Measurements from ENCODE around the gene PSMD14.

The PSMD14 gene

DNA sequence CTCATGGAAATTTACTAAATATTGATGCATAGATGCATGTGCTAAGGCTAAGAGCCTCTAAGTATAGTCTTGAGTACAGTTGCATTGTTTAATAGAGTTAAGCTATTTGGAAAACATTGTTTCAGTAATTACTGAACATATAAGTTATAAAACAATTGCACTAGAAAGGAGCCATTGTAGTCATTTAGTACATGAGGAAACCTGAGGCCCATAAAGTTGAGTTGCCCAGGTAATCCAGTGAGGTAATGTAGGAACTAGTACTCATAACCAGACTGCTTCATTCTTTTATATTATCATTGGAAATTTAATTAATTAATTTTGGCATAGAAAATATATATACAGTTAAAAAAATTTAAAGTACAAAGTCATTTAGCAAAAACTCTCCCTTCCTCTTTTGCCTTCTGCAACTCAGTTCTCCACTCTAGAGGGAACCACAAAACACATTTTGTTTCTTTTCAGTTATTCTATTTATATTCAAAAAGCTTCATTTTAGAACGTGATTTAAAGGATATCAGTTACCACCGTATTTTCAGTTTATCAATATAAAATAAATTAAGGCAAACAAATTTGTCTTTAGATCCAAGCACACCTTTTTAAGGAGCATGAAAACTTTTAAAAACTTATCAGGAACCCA is 80.0 kb downstream of the PSMD14 start:
- DNase-seq, result no peak

DNA sequence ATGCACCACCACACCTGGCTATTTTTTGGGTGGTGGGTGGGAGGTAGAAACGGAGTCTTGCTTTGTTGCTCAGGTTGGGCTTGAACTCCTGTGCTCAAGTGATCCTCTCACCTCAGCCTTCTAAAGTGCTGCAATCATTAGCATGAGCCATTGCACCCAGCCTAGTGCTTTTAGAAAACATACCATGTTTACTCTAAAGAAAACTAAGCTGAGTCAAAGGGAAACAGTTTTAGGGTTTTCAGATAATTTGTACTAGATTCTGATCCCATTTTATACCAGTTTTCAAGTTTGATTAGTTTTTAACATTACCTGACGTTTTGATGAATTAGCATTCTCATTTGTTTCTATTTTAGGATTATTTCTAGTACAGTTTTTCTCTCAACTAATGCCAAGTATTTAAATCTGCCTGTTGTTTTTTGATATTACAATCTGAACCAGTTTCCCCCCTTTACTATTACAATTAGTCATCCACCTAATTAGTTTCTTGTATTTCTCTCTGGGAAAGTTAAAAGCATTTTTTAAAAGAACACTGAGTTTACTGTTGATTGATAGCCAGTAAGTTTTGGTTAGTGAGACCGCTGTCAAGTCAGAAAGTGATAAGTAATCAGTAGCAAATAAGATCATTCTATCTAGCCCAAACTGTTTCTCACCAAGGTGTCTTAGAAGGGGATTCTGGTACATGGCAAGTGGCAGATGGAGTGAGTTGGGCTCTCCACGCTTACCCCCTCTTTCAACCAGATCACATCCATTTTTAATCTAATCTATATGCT is 83.7 kb downstream of the PSMD14 start:
- no peak for DNase-seq

DNA sequence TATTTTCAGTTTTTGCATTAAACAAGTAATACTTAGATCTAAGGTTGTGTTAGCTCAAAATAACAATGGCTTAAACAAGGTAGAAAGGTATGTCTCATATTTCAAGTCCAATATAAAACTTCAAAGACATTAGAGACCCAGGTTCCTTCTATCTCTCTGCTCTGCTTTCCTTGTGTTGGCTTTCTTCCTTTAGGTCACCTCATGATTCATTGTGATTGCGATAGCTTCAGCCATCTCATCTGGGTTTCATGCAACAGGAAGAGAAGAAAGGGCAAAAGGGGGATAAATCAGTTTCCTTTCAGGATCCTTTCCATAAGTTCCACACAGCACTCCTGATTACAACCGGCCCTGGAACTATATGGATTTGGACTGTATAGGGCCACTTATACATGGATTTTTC is 91.9 kb downstream of the PSMD14 start:
- no peak for DNase-seq

DNA sequence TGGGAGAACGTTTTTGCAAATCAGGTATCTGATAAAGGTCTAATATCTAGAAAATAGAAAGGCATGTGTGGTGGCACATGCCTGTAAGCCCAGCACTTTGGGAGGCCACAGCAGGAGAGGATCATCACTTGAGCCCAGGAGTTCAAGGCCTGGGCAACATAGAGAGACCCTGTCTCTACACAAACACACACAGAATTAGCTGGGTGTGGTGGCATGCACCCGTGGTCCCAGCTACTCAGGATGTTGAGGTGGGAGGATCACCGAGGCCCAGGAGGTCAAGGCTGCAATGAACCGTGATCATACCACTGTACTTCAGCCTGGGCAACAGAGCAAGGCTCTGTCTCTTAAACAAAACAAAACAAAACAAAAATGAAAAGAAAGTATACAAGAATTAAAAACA is 94.1 kb downstream of the PSMD14 start:
- DNase-seq, result no peak

DNA sequence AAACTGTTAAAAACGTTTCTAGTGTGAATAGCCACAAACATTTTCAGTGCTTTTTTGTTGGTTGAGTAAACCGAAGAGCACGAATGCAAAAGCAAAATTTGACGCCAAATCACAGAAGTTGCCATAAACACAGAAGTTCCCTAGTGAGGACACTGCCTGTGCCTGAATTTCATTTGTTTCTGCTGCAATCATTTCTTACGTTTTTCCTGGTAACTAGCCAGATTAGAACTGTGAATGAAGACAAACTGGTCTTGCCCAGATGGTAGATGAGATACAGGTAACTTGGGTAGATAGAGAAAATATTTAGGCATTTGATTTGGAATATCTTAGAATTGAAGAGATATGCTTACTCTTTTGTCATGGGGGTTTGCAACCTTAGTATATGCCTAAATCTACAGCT is 98.1 kb downstream of the PSMD14 start:
- DNase-seq, result no peak

DNA sequence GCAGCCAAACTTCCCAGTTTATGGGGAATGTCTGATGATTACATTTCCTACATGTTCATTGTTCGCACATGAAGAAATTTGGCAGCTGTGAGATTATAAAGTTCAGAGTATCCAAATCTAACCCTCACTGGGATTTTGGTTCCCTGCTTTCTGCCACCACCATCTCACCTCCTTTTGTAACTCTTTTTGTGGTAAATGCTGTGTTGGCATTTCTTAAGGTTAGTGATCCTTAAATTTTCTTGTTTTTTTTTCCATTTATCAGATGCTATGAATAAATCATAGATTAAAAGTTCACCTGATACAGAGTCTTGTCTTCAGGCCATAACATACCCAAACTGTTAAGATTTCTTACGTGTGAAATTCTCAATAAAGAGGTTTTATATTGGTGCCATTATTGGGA is 99.4 kb downstream of the PSMD14 start:
- DNase-seq, result no peak

DNA sequence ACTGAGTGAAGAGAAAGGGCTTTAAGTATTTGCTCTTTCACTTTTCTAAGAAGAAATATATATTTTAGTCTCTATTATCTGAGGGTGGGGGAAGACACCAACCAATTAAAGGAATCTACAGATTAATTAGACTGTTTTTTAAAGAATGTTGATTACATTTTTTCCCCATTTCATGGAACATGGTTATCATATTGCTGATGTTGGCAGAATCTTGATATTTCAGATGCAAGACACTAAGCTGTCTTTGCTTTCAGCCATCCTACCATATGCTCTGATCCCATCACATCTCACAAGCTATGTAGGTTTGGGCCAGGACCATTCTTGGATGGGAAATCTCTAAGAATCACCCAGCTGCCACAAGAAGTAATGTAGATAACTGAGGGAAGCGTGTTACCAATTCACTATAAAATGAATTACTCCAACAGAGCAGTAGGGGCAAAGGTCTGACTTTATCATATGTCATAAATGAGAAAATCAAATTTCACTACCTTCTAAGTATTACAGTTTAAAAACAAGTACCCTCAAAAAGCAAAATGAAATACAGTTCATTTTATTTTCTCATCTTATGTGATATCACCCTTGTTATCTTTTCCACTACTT is 101.2 kb downstream of the PSMD14 start:
- DNase-seq, result no peak

DNA sequence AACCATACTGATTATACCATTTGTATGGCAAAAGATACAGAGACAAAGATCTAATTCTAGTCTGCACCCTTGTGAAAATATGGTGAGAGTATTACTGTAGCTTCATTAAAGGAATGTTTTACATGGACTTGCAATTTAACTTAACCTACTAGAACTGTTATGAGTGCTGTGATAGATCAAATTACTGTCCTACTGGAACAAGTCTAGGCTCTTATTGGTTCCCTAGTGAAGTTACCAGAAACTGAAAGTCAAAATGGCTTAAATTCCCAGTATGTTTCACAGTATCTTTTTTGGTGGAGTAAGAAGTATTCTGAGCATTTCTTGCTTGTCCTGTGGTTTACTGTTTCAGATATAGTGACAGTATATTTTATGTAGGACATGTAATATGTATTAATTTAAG is 104.1 kb downstream of the PSMD14 start:
- DNase-seq, result no peak

DNA sequence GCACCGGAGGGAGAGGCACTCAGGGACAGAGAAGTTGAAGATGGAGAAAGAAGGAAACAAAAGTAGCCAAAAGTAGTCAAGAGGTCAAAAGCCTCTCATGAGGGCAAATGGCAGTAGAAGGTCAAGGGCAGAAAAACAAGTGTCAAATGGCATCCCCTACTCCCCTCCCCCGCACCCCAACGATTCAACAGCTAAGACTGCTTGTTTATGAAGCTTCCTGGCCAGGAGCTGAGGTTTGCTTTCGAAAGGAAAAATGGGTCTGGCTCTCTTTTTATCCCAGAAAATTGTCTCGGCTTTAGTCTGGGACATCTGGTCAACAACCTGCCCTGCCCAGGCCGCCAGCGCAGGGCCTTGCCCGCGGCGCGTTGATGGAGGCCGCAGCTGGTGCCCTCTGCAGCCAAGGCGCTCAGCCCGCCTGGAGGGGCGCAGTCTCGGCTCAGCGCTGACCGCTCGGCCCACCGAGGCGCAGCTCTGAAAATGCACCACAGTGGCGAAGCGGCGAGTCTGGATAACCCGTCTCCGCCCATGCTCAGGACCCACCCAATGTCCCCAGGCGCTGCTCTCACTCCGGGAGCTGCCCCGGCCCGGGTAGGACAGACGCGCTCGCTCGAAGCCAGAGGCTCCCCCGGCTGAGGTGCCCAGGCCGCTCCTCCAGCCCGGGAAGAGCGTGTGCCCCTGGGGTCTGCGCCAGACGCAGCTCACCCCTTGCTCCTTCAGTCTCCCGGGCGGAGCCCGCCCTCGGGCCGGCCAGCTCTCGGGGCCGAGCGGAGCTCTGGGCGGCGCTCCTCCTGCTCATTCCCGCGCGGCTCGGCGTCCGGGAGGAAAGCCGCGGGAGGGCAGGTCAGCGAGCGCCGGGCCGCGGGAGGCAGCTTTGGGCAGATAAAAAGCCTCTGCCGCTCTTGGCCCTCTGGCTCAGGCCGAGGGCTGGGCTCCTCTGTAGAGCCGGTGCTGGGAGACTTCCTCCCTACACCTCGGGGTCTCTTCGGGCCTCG is 106.1 kb downstream of the PSMD14 start:
- DNase-seq, result no peak

DNA sequence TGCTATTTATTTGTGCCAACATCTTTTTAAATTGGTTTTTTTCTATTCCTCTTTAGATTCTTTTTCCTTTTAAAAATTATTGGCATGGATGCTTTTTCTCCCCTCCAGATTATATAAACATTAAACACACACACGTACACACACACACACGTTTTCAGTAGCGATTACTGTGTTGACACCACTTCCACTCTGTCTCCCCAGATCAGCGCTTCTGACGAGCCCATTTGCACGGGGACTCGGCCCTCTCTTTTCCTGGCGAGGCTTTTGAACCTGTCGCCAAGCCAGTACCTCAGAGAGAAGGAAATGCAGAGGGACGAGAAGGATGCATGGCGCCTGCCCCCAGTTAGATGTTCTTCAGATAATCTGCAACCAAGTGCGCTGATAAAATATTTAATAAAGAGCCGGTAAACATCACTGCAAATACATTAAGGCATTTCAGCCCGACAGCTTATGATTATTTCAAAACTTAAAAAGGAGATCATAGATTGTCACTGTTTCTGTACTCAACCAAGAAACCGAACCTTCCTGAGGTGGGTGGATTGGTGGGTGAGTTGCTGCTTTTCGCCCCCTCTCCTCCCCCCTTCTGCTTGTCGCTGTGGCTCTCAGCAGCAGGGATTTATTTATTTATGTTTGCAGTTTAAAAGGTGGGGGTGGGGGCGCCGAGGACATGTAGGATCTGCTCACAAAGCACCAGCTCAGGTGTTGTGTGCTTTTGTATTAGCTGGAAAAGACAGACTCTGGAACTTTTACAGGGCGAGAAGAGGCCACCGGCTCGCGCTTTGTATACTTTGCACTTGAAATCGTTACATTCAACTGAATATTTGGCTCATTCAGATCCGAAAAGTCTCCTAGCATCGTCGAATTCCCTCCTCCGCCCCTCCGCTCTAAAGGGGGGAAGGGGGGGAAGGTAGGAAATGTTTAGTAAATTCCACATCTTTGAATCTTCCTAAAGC is 107.1 kb downstream of the PSMD14 start:
- DNase-seq, result no peak

DNA sequence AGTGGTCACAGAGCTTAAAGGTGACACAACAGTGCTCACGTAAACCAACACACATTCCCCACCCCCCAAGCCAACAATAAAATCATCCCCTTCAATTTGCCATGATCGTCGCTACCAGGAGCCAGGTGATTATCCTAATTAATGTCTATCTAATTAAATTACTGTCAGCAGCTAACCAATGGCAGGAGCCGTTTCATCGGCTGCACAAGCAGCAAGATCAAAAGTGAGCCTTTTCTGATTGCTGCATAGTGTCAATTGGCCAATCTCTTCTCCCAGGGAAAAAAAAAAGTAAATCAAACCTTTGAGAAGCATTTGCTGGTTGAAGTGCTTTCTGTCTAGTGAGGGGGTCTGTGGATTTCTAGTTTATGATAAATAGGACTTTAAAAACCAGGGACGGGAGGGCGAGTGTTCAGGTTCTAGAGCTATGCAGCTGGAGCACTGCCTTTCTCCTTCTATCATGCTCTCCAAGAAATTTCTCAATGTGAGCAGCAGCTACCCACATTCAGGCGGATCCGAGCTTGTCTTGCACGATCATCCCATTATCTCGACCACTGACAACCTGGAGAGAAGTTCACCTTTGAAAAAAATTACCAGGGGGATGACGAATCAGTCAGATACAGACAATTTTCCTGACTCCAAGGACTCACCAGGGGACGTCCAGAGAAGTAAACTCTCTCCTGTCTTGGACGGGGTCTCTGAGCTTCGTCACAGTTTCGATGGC is 107.9 kb downstream of the PSMD14 start, which contains the start of gene TBR1:
TBR1 (plus strand) TSS at position 311 of the 721 bp plus-strand sequence; CDS start at position 425, 114 bp downstream.
- no peak for DNase-seq

DNA sequence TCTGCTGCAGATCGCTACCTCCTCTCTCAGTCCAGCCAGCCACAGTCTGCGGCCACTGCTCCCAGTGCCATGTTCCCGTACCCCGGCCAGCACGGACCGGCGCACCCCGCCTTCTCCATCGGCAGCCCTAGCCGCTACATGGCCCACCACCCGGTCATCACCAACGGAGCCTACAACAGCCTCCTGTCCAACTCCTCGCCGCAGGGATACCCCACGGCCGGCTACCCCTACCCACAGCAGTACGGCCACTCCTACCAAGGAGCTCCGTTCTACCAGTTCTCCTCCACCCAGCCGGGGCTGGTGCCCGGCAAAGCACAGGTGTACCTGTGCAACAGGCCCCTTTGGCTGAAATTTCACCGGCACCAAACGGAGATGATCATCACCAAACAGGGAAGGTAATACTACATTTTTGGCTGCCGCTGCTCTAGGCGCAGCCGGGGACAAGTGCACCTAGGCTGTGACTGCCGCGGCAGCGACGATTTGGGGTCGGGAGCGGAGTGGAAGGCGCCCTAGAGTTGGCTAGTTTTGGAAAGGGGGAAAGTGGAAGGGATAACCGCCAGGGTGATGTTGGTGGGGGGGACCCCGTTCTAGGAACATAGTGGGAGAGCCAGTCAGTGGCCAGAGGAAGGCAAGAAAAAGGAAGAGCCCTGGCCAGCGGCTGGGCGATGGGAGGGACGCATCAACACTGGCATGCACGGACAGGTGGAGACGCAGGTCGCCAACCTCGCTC is 108.6 kb downstream of the PSMD14 start:
- DNase-seq, result no peak

DNA sequence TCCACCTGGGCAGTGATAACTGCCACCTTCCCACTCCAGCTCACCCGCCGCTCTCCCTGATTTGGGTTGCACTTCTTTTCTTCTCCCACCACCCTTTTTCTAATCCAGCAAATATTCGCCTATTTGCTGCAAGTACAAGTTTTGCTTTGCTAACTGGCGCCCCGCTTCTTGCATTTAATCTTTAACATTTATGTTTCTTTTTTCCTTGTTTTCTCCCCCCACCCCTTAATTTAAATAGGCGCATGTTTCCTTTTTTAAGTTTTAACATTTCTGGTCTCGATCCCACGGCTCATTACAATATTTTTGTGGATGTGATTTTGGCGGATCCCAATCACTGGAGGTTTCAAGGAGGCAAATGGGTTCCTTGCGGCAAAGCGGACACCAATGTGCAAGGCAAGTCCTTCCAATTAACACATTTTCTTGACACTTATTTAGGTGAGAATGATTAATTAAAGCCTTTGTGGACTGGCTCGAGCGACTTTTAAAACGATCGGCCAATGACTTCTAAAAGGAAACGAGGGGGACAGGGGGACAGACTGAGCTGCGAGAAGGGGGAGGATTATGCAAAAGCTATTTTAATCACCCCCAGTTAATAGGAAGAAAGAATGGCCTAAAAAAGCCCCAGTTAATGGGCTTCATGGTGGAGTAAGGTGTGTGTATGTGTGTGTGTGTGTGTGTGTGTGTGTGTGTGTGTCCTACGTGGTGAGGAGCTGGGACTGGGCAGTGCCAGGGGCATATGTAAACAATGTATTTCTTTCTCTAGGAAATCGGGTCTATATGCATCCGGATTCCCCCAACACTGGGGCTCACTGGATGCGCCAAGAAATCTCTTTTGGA is 109.4 kb downstream of the PSMD14 start:
- DNase-seq, result no peak

DNA sequence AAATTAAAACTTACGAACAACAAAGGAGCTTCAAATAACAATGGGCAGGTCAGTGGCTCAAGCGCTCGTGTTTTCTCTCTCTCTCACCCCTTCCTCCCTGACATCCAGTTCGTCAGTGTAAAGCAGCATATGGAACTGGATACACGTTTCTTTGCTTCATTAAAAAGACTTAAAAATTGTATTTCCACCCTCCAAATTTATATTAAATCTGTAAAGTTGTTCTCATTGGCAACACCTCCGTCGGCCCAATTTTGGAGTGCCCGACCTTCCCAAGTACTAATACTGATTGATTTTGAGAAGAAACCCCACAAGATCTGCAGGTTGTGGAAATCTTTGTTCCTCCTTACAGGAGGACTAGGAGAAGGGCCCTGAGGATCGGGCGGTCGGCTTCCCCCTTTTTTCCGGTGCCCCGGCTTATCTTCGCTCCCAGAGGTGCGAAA is 110.1 kb downstream of the PSMD14 start:
- no peak for DNase-seq

DNA sequence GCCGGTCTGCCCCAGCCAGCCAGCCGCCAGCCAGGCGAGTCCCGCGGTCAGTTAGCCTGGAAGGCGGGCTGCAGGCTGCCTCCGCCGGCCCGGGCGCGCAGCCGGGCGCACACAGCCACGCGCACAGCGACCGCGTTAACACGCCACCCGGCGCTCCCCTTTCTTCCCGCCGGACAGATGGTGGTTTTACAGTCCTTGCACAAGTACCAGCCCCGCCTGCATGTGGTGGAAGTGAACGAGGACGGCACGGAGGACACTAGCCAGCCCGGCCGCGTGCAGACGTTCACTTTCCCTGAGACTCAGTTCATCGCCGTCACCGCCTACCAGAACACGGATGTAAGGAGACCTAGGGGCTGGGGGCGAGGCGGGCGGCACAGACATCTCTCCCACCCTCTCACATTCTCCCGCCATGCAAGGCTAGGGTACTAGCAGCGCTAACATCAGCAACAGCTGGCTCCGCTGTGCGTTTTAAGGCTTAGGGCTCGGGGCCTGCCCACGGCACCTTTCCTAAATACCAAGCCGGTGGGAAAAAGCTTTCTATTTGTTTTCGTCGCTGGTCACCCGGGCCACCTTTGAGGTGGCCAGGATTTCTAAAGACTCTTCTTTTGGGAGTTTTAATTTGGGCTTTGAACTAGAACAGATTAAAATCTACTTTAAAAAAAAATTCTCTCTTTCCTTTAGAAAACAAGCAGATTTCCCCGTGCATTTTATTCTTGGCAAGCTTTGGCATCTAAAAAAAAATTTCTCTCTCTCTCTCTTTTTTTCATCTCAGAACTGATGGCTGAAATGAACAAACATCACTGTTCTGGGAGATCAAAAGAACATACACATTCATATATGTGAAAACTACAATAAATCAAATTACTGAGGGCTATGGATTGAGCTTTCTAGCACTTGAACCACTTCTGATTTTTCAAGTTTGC is 110.8 kb downstream of the PSMD14 start:
- no peak for DNase-seq

DNA sequence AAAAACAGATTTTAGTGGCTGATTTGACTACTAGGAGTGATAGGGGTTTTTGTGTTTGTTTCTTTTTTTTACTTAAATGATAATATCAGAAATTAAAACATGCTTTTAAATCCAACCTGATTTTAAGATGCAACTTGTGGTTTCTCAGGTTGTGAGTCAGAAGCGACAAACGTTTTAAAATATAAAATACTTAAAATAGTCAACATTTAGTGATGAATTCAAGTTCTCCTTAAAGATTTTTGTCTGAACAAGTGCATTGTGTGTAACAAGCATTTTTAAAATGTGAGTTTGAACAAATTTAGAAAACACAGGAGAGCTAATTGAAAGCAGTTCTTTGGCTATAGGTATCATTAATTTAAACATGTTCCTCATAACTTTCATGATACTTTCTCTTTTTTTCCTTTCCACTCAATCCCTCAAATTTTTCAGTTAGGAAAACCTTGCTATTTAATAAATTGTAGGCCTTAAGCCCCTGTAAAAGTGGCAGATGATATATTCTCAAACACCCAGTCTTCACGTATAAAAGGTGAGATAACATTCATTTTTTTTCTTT is 111.5 kb downstream of the PSMD14 start:
- DNase-seq, result no peak

DNA sequence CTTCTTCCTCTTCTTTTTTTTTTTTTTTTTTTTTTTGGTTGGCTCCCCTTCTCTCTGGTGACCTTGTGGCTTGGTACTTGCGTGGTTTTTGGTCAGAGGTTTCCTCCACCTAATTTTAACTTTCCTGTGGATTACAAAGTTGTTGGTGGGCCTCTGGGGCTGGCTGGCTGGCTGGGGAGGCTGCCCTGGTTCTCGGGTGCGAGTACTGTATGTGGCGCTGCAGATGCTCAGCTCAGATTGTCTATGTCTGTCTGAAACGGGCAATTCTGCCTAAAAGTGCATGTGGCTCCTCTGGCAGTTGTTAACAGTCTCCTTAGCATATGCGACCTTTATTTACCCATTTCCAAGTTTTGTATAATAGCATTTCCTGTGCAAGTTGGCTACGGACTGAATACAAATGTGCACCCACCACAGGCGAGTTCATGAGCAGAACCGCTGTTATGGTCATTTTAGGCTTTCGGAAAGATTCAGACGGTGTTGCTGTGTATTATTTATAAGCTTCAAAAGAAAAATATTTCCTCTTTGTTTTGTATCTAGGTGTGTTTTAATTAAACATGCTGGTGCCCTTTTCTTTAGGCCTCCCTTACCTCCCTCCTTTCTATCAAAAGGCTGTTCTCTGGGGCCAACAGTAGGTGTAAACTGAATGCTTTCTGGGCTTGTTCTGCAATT is 112.3 kb downstream of the PSMD14 start:
- DNase-seq, result no peak
